MCF 10A (cell line): ENCODE measurements around the gene RAP1A. TPM values are rescaled to one million over a fixed set of nuclear protein-coding genes. Genes with fewer than 3 reads are reported as not detected.

Source experiments
- BruUV-seq: library from RNA; stranded (reverse); fragments of 400-500 nt; replicated peaks from 2 replicates; lab custom pipeline; 2021; lab: Mats Ljungman, UMichigan
- CTCF ChIA-PET: fragments of 300-600 bp; sonication (Branson Sonifier 250); formaldehyde crosslinking; extraction: SDS; loops from one replicate; lab custom pipeline; 2021; ENCODE audit warnings: antibody characterized with exemption, inconsistent platforms; lab: Yijun Ruan, JAX
- POLR2A ChIA-PET: fragments of 300-600, 350-650 bp; sonication (Branson Sonifier 250); formaldehyde crosslinking; extraction: SDS; loops from one replicate; lab custom pipeline; 2020; ENCODE audit warnings: antibody characterized with exemption, inconsistent platforms; lab: Yijun Ruan, JAX
- DNase-seq: peaks from one replicate; pipeline ENCODE4 v3.0.0-alpha.2; 2018; ENCODE audit not compliant: unreplicated experiment
- H3K27ac Mint-ChIP-seq: one replicate; pipeline ENCODE4 v1.8.0; 2022; ENCODE audit warnings: mild to moderate bottlenecking, low read depth, mixed read lengths; ENCODE audit not compliant: unreplicated experiment
- H3K27me3 Mint-ChIP-seq: one replicate; pipeline ENCODE4 v1.8.0; 2022; ENCODE audit warnings: mixed read lengths; ENCODE audit not compliant: insufficient read depth, unreplicated experiment
- H3K36me3 Mint-ChIP-seq: one replicate; pipeline ENCODE4 v1.8.0; 2022; ENCODE audit warnings: mild to moderate bottlenecking, moderate library complexity, mixed read lengths; ENCODE audit not compliant: insufficient read depth, unreplicated experiment
- H3K4me1 Mint-ChIP-seq: one replicate; pipeline ENCODE4 v1.8.0; 2022; ENCODE audit warnings: mixed read lengths; ENCODE audit not compliant: insufficient read depth, unreplicated experiment
- H3K4me3 Mint-ChIP-seq: one replicate; pipeline ENCODE4 v1.8.0; 2022; ENCODE audit warnings: mild to moderate bottlenecking, moderate library complexity, mixed read lengths; ENCODE audit not compliant: unreplicated experiment
- H3K9me3 Mint-ChIP-seq: one replicate; pipeline ENCODE4 v1.8.0; 2022; ENCODE audit warnings: mixed read lengths; ENCODE audit not compliant: unreplicated experiment
- CTCF ChIP-seq: fragments of 200-600 bp; IDR thresholded peaks from one replicate; pipeline ENCODE4 v1.8.0; 2022; ENCODE audit warnings: antibody characterized with exemption, mild to moderate bottlenecking; ENCODE audit not compliant: unreplicated experiment
- intact Hi-C: fragments of 100-400 bp; cut with micrococcal nuclease; formaldehyde crosslinking; loops from 2 replicates; pipeline ENCODE4 v1.14.1; 2022
- total RNA-seq: library from RNA; stranded (reverse); gene quantifications from 2 replicates; pipeline ENCODE4 v1.2.3, GENCODE V29; 2022

RAP1A gene
- total RNA-seq, 1 experiment from 2014 or later, result 39.3 TPM

- Mint-ChIP-seq H3K27me3 (no peaks in the 10 kb centered on the region), H3K36me3 (no peaks in the 10 kb centered on the region), H3K4me3 (peak overlapping the region; percentile 82), H3K27ac (peak overlapping the region; percentile 47), H3K4me1 (peaks cover 17% of the 10 kb centered on the region), H3K9me3 (no peaks in the 10 kb centered on the region)
- intact Hi-C loops, result no loop called here
- no peak for TF ChIP-seq CTCF
- ChIA-PET CTCF (interaction anchor here (0.6 to 9.9 kb wide), 12 partner anchors 8 to 891 kb away, joined by 3 to 94 read pairs (median 4); no protein-coding TSS in a partner anchor), POLR2A (interaction anchor here (1.0 to 4.8 kb wide), 12 partner anchors 8 to 289 kb away, joined by 3 to 86 read pairs (median 8); partner anchors contain the start of genes ATP5PB, DDX20 and WDR77)
- BruUV-seq, result TSS peak; percentile 31
- no peak for DNase-seq
Observed at GRCh38 chr1:111737216-111738132, 117.9 kb downstream of the RAP1A start.

DNA sequence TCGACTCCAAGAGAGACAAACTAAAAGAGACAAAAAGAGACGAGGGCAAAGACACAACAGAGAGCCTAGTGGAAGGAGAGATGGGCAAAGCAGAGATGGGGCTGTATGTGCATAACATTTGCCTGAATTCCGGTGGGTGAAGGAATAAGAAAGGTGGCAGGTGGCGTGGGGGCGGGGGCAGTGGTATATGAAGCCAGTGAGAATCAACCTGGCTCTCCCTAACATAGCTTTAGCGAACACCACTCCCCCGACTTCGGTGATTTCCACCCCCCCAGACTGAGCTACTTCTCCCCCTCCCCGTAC is 118.5 kb downstream of the RAP1A start:
- Mint-ChIP-seq H3K27ac (peak overlapping the region; percentile 47), H3K27me3 (no peaks in the 10 kb centered on the region), H3K36me3 (no peaks in the 10 kb centered on the region), H3K4me3 (peak overlapping the region; percentile 82), H3K9me3 (no peaks in the 10 kb centered on the region), H3K4me1 (peaks cover 17% of the 10 kb centered on the region)
- no TSS peak for BruUV-seq
- no peak for TF ChIP-seq CTCF
- DNase-seq, result no peak
- intact Hi-C loops, result no loop called here
- ChIA-PET POLR2A (interaction anchor here (0.6 to 4.8 kb wide), 15 partner anchors 9 to 289 kb away, joined by 3 to 86 read pairs (median 9); partner anchors contain the start of genes ATP5PB, DDX20, RAP1A and WDR77), CTCF (interaction anchor here (0.7 to 9.9 kb wide), 9 partner anchors 9 to 1701 kb away, joined by 3 to 94 read pairs (median 6); no protein-coding TSS in a partner anchor)

DNA sequence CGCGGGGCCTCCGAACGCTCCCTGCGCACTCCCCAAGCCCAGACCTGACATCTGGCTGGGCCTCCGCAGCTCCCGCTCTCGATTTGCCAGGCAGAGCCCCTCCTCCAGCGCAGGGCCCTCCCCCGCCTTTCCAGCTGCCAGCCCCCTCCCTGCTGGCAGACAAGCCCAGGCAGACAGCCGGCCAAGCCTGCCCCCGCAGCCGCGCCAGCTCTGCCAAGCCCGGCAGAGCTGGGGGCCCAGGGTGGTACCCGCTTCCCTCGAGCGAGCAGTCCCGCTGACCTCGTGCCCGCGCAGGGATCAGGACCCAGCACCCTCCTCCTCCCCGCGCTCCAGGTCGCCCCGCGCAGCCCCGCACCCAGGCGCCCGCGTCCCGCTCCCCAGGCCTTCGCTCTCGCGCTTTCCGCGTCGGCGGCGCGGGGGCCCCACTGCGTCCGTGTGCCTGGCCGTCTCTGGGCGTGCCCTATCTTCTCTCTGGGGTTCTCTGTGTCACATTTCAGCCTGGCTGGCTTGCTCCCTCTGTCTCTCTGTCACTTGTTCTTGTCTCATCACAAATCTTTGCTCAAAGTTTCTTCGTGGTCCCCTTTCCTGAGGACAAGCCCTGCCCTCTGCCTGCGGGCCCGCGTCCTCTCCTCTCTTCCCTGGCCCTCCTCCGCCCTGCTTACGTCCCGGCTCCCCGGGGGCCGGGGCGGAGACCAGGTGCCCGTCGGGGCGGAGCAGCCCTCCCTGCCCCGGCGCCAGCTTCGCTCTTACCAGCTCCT is 119.0 kb downstream of the RAP1A start:
- ChIA-PET POLR2A (interaction anchor here (0.5 to 4.8 kb wide), 30 partner anchors 8 to 918 kb away, joined by 3 to 86 read pairs (median 5); partner anchors contain the start of genes ATP5PB, DDX20, RAP1A and WDR77), CTCF (interaction anchor here (0.7 to 9.9 kb wide), 15 partner anchors 9 to 1702 kb away, joined by 3 to 94 read pairs (median 4); no protein-coding TSS in a partner anchor)
- no TSS peak for BruUV-seq
- TF ChIP-seq CTCF, result no peak
- intact Hi-C loops, result no loop called here
- Mint-ChIP-seq H3K4me1 (peaks cover 17% of the 10 kb centered on the region), H3K9me3 (no peaks in the 10 kb centered on the region), H3K36me3 (no peaks in the 10 kb centered on the region), H3K27me3 (no peaks in the 10 kb centered on the region), H3K4me3 (peak overlapping the region; percentile 82), H3K27ac (peak overlapping the region; percentile 94)
- peak; percentile 84 for DNase-seq
